Endometrial microvascular endothelial cells (primary cell): ENCODE data around the gene SETD4. TPM values are rescaled to one million over a fixed set of nuclear protein-coding genes. Genes with fewer than 3 reads are reported as not detected.

Experiments
- in situ Hi-C: cut with HindIII; loops from 2 replicates; pipeline ENCODE4 v1.10.0; 2017; ENCODE audit warnings: low sequenced_read_pairs, low pct_unique_long_range_greater_than_20kb; ENCODE audit errors: inconsistent ontology term
- total RNA-seq: library from RNA; depleted of rRNA; stranded (reverse); fragments of >200 nt; gene quantifications from one replicate; pipeline ENCODE4 v1.2.3, GENCODE V29; 2015; ENCODE audit errors: inconsistent ontology term

Gene SETD4
- total RNA-seq, 1 donor from 2014 or later = 25.9 TPM

DNA sequence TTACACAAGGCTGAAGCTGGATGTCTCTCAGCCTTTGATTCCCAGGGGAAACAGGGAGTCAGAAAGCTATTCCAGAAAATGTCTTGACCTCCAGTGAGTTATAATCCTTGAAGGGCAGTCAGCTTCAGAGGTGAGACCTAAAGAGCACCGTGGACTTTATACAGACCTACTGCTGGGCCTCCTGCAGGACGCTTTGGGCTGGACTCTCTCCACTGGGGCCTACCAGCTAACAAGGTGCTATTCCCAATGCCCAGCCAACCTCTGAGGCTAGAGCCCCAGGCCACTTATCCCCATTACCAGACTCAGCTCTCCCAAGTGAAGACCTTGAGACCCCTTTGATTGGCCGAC, 6.6 kb downstream of the SETD4 start:
- in situ Hi-C loops = no loop called here

DNA sequence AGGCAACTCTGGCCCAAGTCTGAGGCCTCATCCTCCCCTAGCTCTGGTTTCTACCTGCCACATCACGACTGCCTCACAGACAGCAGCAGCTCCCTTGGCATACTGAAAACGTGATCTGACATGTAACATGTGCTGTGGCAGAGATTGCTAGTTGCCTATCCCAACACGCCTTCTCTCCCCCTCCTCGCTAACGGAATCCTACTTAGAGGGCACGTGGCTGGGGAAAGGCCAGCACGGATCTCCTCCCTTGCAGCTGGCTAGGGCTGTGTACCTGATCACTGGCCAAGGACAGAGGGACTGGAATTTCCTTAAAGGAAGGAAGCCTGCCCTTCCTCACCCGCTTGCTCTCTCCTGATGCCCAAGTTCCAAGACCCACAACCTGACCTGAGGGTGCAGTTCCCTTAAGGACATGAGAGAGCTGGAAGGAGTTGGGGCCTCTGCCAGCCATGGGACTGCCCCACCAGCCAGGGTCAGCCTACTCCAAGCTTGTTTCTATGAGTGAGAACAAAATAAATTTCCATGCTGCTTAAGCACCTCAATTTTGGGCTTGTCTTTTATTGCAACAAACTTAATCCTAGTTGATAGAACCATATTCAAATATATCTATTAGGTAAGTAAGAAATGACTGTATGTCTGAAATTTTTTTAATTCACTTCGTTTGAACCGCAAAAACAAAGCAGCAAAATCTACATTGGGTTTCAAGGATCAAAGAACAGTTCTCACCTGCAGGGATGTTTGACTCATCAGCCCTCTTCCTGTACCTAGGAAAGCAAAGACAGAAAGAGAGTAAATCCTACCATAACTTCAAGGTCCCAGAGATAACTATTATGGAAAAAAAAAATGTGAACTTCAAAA, 7.2 kb downstream of the SETD4 start:
- in situ Hi-C loops = no loop called here

DNA sequence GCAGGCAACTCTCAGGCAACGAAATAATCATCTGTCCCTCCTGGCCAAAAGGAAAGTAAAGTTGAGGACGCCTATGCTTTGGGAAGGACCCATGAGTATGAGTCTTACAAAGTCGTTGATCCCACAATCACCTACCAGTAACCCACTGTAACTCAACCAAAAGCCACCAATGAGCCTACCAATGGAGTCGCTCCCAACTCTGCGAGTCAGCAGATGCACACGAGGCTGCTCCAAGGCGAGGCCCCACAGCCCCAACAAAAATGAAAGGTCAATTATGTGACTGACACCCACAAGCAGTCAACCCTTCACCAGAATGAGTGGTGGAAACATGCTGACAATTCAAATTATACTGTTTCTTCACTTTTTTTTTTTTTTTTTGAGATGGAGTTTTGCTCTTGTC, 12.0 kb downstream of the SETD4 start:
- in situ Hi-C loops = no loop called here

- in situ Hi-C loops = no loop called here
Measured at GRCh38 chr21:36047139-36047538, 13.2 kb downstream of the SETD4 start.

- in situ Hi-C loops = no loop called here
Measured at GRCh38 chr21:36045993-36046392, 14.3 kb downstream of the SETD4 start.

- in situ Hi-C loops = no loop called here
Measured at GRCh38 chr21:36044056-36044455, 16.3 kb downstream of the SETD4 start.

DNA sequence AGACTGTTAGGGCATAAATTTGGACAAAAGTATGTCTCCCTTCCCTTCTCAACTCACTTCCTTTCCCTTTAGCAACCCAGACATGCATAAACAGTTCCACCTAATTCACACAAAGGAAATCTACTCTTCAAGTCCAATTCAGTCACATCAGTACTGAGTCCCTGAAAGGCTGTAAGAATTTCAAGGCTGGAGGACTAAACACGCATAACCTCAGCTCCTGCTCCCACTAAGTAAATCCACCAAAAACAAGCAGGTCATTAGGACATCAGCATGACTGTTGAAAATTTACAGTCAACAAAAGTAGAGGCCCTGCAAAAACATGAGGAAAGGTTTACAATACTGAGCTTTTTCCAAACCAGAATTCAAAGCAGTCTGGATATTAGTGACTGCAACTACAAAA, 18.4 kb downstream of the SETD4 start:
- in situ Hi-C loops = no loop called here

- in situ Hi-C loops = no loop called here
Measured at GRCh38 chr21:36040389-36040788, 19.9 kb downstream of the SETD4 start.

- in situ Hi-C loops = no loop called here
Measured at GRCh38 chr21:36039861-36040260, 20.5 kb downstream of the SETD4 start.

DNA sequence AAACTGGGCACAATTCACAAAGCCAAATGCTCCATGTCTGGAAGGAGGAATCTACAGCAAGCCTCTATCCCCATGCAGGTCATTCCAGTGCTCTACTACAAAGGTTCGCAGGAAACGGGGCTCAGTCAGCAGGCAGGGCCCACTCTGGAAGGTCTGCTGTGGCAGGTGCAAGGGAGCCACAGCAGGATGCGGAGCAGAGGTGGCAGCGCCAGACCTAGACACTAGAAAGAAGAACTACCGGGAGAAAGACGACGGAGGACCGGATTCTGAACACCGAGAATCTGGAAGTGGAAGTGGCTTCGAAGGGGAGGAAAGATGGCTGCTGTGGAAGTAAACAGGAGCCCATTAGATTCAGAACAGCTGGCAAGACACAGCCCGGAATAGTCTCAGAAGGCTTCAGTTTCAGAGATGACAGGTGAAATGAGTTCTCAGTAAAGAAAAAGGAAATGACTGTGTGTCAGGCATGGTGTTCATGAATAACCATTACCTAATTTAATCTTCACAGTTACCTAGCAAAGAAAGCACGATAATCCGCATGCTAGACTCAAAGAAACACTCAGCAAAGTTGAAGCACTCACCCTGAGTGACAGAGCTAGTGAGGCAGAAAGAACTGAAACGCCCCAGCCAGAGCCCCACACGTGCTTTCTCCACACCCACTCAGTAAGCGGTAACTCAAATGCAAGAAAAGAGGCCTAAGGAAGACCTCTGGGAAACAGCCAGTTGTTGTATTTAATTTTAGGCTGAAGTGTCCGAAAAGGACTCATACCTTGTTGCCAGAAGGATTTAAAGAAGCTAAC, 21.4 kb downstream of the SETD4 start:
- in situ Hi-C loops = no loop called here

DNA sequence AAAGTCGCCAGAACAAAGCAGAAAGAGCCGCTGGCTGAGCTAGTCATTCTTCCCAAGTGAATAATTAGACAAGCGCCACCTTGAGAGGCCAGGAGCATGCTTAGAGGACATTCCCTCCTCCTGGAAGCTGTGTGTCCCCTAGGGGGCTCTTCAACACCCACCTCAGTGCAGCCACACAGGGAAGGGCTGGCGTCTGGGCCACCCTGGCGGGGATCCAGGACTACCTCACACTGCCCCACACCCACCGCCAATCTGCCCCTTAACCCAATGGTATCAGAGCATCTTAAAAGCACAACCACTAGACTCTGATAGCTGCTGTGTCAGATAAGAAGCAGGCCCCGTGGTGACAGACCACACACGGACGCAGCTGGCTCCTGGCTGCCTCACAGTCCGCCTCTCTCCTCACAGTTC, 24.9 kb downstream of the SETD4 start:
- in situ Hi-C loops = no loop called here

DNA sequence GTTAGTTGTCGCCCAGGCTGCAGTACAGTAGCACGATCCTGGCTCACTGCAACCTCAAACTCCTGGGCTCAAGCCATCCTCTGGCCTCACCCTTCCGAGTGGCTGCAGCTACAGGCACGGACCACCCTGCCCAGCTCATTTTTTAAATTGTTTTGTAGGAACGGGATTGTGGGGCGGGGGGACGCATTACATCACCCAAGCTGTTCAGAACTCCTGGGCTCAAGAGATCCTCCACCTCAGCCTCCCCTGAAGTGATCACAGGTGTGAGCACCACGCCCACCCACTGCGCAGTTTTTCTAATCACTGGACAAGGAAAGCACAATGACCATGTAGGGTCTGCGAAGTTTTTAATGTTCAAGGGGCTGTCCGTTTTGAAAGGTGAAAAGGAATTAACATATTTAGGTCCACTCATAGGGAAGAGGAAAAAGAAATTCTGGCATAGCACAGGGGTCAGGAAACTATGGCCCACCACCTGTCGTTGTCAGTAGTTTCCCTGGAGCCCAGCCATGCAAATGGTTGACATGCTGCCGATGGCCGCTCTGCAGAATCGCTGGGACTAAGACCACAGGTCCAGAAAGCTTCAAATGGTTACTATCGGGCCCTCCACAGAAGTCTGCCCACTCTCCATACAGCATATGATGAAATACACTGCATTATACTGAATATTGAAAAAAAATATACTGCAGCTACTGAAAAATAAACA, 26.0 kb downstream of the SETD4 start:
- in situ Hi-C loops = no loop called here

DNA sequence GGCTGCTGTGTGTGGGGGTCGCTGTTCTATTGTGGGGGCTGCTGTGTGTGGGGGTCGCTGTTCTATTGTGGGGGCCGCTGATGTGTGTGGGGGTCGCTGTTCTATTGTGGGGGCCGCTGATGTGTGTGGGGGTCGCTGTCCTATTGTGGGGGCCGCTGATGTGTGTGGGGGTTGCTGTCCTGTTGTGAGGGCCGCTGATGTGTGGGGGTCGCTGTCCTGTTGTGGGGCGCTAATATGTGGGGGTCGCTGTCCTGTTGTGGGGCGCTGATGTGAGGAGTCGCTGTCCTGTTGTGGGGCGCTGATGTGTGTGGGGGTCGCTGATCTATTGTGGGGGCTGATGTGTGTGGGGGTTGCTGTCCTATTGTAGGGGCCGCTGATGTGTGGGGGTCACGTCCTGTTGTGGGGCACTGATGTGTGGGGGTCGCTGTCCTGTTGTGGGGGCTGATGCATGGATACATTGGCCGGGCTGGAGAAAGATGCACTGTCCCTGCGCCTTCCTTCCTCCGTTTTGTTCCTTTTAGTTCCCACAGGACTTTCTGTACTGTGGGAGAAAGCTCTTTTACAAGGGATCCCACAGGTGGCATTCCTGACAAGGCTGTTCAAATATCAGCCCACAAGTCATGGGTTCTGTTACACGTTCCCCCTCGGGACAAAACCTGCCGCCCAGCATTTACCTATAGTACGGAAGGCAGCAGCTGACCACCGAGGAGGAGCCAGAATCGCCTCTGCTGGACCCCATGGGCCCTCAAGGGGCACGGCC, 27.5 kb downstream of the SETD4 start:
- in situ Hi-C loops = no loop called here

DNA sequence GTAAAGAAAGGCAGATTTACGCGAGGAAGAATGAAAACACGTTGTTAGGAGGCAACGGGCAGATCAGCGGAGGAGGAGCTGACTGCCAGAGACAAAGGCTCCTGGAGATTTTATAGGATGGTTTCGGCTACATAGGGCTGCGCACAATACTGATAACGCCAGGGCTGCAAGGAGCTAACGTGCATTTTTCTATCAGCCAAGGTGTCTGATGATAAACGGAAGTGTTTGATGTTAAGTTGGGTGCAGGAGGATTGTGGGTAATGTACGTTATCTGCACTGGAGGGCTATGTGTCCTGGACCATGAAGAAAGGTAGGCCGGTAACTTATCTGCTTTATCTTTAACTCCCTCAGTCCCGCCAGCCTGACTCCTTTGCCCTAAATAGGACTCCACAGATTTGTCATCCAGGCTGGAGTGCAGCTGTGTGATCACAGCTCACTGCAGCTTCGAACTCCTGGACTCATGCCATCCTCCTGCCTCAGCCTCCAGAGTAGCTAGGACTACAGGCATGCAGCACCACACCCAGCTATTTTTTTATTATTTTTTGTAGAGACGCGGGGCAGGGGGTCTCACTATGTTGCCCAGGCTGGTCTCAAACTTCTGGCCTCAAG, 29.6 kb downstream of the SETD4 start:
- in situ Hi-C loops = no loop called here

GRCh38 chr21:36029309-36029708, 31.0 kb downstream of the SETD4 start:
- in situ Hi-C loops = no loop called here

DNA sequence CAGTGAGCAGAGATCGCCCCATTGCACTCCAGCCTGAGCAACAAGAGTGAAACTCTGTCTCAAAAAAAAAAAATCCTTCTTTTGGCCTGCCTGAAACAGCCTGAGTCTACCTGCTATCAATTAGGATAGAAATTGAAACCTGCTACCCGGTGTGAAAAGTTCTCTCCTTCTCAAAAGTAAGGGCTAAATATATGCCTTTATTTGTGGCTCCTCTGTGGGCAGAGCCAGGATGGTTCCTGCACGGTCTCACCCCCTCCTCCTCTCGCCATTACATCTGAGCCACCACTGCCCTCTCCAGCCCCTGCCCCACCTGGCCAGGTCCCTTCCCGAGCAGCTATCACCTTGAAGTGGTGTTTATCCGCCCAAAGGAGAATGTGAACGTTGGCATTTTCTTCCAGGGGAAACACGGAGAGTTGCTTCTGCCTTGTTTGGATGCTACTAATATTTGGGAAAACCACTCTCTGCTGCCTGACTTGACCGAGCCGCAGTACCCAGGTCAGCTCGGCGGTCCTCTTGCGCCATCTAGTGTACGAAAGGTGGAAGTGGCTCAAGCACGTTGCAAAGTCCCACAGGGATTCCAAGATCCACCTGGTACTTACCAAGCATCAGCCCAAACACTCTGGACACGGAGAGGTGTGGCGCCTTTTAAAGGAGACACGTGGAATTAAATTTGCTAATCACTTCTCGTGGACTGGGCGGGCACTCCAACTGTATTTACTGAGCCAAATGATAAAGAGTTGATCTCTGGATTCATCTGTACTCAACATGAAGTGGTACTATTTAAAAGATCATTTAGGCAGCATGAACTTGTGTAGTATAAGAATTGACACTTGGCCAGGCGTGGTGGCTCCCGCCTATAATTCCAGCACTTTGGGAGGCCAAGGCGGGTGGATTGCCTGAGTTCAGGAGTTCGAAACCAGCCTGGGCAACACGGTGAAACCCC, 31.9 kb downstream of the SETD4 start:
- in situ Hi-C loops = no loop called here

GRCh38 chr21:36027347-36027746, 33.0 kb downstream of the SETD4 start:
- in situ Hi-C loops = no loop called here

DNA sequence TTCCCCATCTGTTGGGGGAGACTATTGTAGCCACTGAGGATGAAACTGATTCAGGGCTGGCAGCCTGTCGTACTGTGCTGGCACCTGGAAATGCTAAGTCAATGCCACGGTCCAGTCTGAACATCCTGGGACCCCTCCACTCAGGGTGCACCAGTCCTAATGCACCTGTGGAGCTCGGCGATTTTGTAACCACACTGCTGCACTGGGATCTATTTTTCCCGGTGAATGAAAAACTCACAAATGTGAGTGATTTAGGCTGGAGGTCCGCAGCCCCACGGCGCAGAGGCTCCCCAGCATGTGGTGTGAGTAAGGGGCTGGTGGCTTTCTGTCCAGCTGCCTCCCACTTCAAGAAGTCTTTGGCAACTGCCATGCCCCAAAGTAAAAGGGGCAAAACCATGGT, 35.5 kb downstream of the SETD4 start:
- in situ Hi-C loops = no loop called here
